ENCODE results near the gene ZNF786. TPM values are rescaled to one million over a fixed set of nuclear protein-coding genes. Genes with fewer than 3 reads are reported as not detected.

Gene ZNF786
- total and polyA plus RNA-seq, 9 of the 15 experiments (the other 6 are each of a cell fraction or from before 2014, with no cell fraction given) = 0.31 to 5.4 (median 3.0) TPM

DNA sequence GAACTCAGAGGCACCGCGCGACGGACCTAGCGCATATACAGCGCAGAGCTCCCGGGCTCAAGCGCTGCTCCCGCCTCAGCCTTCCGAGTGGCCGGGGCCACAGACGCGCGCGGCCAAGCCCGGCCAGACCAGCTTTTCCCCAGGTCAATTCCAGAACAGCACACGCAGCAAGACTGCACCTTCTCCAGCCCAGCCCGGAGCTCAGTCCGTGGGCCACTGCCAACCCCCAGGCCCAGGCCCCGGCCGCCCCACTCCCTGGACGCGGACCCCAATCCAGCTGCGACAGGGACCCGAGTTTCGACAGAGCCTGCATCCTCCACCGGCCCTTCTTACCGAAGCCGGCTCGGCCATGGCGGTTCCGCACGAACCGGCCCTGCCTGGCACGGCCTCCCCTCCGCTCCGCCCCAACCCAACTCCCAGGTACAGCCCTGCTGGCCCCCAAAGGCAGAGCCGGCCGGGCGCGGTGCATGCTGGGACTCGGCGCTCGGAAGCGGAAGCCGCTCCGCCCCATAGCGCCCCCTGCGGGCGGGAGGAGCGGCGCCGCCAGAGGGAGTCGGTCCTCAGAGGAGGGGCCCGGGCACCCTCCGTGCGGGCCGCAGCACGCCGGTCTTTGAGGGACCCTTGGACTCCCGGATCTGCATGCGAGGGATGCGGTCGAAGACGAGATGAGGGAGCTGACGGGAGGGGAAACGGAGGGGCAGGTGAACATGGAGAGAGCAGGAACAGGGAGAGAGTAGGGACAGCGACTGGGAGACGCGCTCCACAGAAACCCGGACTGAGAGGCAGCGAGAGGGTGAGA, 35.5 kb upstream of the ZNF786 start, which contains the start of gene ZNF425 (continued):
- TF ChIP-seq, protein P1, sequence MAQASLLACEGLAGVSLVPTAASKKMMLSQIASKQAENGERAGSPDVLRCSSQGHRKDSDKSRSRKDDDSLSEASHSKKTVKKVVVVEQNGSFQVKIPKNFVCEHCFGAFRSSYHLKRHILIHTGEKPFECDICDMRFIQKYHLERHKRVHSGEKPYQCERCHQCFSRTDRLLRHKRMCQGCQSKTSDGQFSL (CRISPR knock-in tag; IDR thresholded peaks at IDR 0.05) = peak; percentile 85; the same call in 1 of the 2 replicates
- TF ChIP-seq, protein P1 (tag; IDR thresholded peaks at IDR 0.05) = peak in 1 of 2 experiments; percentile 49; a peak in 1 of 4 replicates
- TF ChIP-seq PCBP1 (IDR thresholded peaks at IDR 0.05; ENCODE audit: low read depth, low read length, poor library complexity, severe bottlenecking) (peak; percentile 70), RAD51 (IDR thresholded peaks at IDR 0.05; ENCODE audit: borderline replicate concordance, low read depth) (peak; percentile 57), SMARCC2 (IDR thresholded peaks at IDR 0.05; ENCODE audit: low read depth) (peak; percentile 14; the same call in 1 of the 2 replicates), FUS (optimal IDR thresholded peaks at IDR 0.05; ENCODE audit: low read depth, low read length) (peak; percentile 98), ZNF695 (CRISPR knock-in tag; IDR thresholded peaks at IDR 0.05) (peak; percentile 78; the same call in 1 of the 2 replicates), PHF8 (IDR thresholded peaks at IDR 0.05; ENCODE audit: borderline replicate concordance, low read length) (peak; percentile 100), CXXC5 (CRISPR knock-in tag; IDR thresholded peaks at IDR 0.05) (peak; percentile 84), NR1H2 (CRISPR knock-in tag; IDR thresholded peaks at IDR 0.05) (no peak; the same call in 1 of the 2 replicates), NUFIP1 (IDR thresholded peaks at IDR 0.05; ENCODE audit: partially characterized antibody) (peak; percentile 70), NCOA4 (IDR thresholded peaks at IDR 0.05; ENCODE audit: partially characterized antibody) (no peak), GABPB1 (CRISPR knock-in tag; IDR thresholded peaks at IDR 0.05) (peak; percentile 96), TAF1 (IDR thresholded peaks at IDR 0.05; ENCODE audit: control insufficient read depth, extremely low read depth, insufficient read depth, low read length, severe bottlenecking) (peak; percentile 99), NONO (IDR thresholded peaks at IDR 0.05; ENCODE audit: low read depth in 2 of 2, low read length in 1 of 2) (peak; percentile 92 to 94), BCOR (IDR thresholded peaks at IDR 0.05) (peak; percentile 47), PCBP2 (IDR thresholded peaks at IDR 0.05; ENCODE audit: low read depth, low read length, poor library complexity, severe bottlenecking) (peak; percentile 41), GATA2 (CRISPR knock-in tag; IDR thresholded peaks at IDR 0.05) (no peak), ZNF324 (CRISPR knock-in tag; IDR thresholded peaks at IDR 0.05) (peak; percentile 49), CSDE1 (IDR thresholded peaks at IDR 0.05) (peak in 1 of 2 experiments; percentile 67; a peak in 1 of 4 replicates), BRCA1 (IDR thresholded peaks at IDR 0.05) (no peak), BRCA1 (CRISPR knock-in tag; IDR thresholded peaks at IDR 0.05) (no peak), ZNF184 (CRISPR knock-in tag; IDR thresholded peaks at IDR 0.05) (no peak)
- TF ChIP-seq, protein P2, sequence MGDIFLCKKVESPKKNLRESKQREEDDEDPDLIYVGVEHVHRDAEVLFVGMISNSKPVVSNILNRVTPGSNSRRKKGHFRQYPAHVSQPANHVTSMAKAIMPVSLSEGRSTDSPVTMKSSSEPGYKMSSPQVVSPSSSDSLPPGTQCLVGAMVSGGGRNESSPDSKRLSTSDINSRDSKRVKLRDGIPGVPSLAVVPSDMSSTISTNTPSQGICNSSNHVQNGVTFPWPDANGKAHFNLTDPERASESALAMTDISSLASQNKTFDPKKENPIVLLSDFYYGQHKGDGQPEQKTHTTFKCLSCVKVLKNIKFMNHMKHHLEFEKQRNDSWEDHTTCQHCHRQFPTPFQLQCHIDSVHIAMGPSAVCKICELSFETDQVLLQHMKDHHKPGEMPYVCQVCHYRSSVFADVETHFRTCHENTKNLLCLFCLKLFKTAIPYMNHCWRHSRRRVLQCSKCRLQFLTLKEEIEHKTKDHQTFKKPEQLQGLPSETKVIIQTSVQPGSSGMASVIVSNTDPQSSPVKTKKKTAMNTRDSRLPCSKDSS (IDR thresholded peaks at IDR 0.05; ENCODE audit: low read depth, partially characterized antibody) = no peak
- TF ChIP-seq, protein P3, sequence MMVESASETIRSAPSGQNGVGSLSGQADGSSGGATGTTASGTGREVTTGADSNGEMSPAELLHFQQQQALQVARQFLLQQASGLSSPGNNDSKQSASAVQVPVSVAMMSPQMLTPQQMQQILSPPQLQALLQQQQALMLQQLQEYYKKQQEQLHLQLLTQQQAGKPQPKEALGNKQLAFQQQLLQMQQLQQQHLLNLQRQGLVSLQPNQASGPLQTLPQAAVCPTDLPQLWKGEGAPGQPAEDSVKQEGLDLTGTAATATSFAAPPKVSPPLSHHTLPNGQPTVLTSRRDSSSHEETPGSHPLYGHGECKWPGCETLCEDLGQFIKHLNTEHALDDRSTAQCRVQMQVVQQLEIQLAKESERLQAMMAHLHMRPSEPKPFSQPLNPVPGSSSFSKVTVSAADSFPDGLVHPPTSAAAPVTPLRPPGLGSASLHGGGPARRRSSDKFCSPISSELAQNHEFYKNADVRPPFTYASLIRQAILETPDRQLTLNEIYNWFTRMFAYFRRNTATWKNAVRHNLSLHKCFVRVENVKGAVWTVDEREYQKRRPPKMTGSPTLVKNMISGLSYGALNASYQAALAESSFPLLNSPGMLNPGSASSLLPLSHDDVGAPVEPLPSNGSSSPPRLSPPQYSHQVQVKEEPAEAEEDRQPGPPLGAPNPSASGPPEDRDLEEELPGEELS (CRISPR knock-in tag; IDR thresholded peaks at IDR 0.05; ENCODE audit: borderline replicate concordance) = peak; percentile 18; the same call in 1 of the 2 replicates
